Subcutaneous preadipocyte (primary cell): Measurements from ENCODE around the gene TBC1D8B. TPM values are rescaled to one million over a fixed set of nuclear protein-coding genes. Genes with fewer than 3 reads are reported as not detected.

ENCODE experiments used
- total RNA-seq: library from RNA; depleted of rRNA; stranded (reverse); fragments of >200 nt; gene quantifications from 2 replicates; pipeline ENCODE4 v1.2.3, GENCODE V29; 2012

The TBC1D8B gene
- total RNA-seq, result 7.0 and 8.6 TPM in 2 replicates

GRCh38 chrX:106802388-106803275 lies at the start of gene TBC1D8B:
TBC1D8B (plus strand) TSS chrX:106802673; CDS start chrX:106802854, 181 bp downstream.

GRCh38 chrX:106903291-106903824 lies 100.9 kb downstream of the TBC1D8B start, which contains the start of gene RIPPLY1:
RIPPLY1 (minus strand) TSS chrX:106903341; CDS start chrX:106903287, 54 bp downstream.

GRCh38 chrX:106919932-106920452 lies 117.5 kb downstream of the TBC1D8B start, which contains the start of gene CLDN2:
CLDN2 (plus strand) TSS chrX:106920402; CDS start chrX:106928229, 7,827 bp downstream.

Other genes starting within 250 kb of the TBC1D8B start
- 1.8 and 6.1 TPM in 2 replicates for gene RADX, start 190.7 kb upstream of the TBC1D8B start, total RNA-seq
- under 0.01 and 0.20 TPM in 2 replicates for gene RNF128, start 76.0 kb upstream of the TBC1D8B start, total RNA-seq
- not detected in 2 replicates for gene RIPPLY1, start 100.7 kb downstream of the TBC1D8B start, total RNA-seq
- not detected in 2 replicates for gene CLDN2, start 117.7 kb downstream of the TBC1D8B start, total RNA-seq
- 19.8 and 26.0 TPM in 2 replicates for gene MORC4, start 197.5 kb downstream of the TBC1D8B start, total RNA-seq